ENCODE measurements around the gene EIF3L.

EIF3L gene

GRCh38 chr22:37923927-37924326, 74.7 kb downstream of the EIF3L start:
- H3K27ac ChIP-seq = peak overlapping the region; percentile 90
- H3K4me1 ChIP-seq = peaks cover 96% of the 10 kb centered on the region
- 0 out of 2 replicates have a peak overlapping the region, but pooled peaks have one; percentile 71 for H3K4me3 ChIP-seq
- H3K9ac ChIP-seq = peak overlapping the region; percentile 80
- H4K20me1 ChIP-seq = peaks cover 20% of the 10 kb centered on the region; the same call in 1 of the 2 replicates
- peaks cover 31% of the 10 kb centered on the region for H3K36me3 ChIP-seq
- peak overlapping the region; percentile 99 for H3K4me2 ChIP-seq
- no peaks in the 10 kb centered on the region for H3K9me3 ChIP-seq
- TF ChIP-seq Cebpa-rat (IDR thresholded peaks at IDR 0.05) = no peak
- no peaks in the 10 kb centered on the region for H3K27me3 ChIP-seq

GRCh38 chr22:37924386-37925065, 75.3 kb downstream of the EIF3L start:
- peak overlapping the region; percentile 80 for H3K9ac ChIP-seq
- peaks cover 32% of the 10 kb centered on the region for H3K36me3 ChIP-seq
- peak overlapping the region; percentile 99 for H3K4me2 ChIP-seq
- H4K20me1 ChIP-seq = peaks cover 26% of the 10 kb centered on the region
- H3K27me3 ChIP-seq = no peaks in the 10 kb centered on the region
- H3K4me1 ChIP-seq = peaks cover 96% of the 10 kb centered on the region
- no peaks in the 10 kb centered on the region for H3K9me3 ChIP-seq
- TF ChIP-seq Cebpa-rat (IDR thresholded peaks at IDR 0.05) = no peak
- peak overlapping the region; percentile 90 for H3K27ac ChIP-seq
- peak overlapping the region; percentile 71 for H3K4me3 ChIP-seq

- H3K4me1 ChIP-seq = peaks cover 96% of the 10 kb centered on the region
- no peaks in the 10 kb centered on the region for H3K9me3 ChIP-seq
- peak overlapping the region; percentile 71 for H3K4me3 ChIP-seq
- peak overlapping the region; percentile 90 for H3K27ac ChIP-seq
- peaks cover 34% of the 10 kb centered on the region for H4K20me1 ChIP-seq
- H3K4me2 ChIP-seq = peak overlapping the region; percentile 99
- H3K9ac ChIP-seq = peak overlapping the region; percentile 80
- peaks cover 33% of the 10 kb centered on the region for H3K36me3 ChIP-seq
- no peak for TF ChIP-seq Cebpa-rat (IDR thresholded peaks at IDR 0.05)
- H3K27me3 ChIP-seq = no peaks in the 10 kb centered on the region
Measured at GRCh38 chr22:37925330-37925729, 76.1 kb downstream of the EIF3L start.

GRCh38 chr22:37925767-37926166, 76.5 kb downstream of the EIF3L start:
- H3K9ac ChIP-seq = peak overlapping the region; percentile 80
- H3K27me3 ChIP-seq = no peaks in the 10 kb centered on the region
- H3K27ac ChIP-seq = peak overlapping the region; percentile 90
- TF ChIP-seq Cebpa-rat (IDR thresholded peaks at IDR 0.05) = no peak
- no peaks in the 10 kb centered on the region for H3K9me3 ChIP-seq
- H3K4me3 ChIP-seq = peak overlapping the region; percentile 71
- peaks cover 39% of the 10 kb centered on the region for H4K20me1 ChIP-seq
- peaks cover 32% of the 10 kb centered on the region for H3K36me3 ChIP-seq
- H3K4me1 ChIP-seq = peaks cover 96% of the 10 kb centered on the region
- peak overlapping the region; percentile 99 for H3K4me2 ChIP-seq

GRCh38 chr22:37926358-37926757, 77.1 kb downstream of the EIF3L start:
- Histone ChIP-seq H3K4me2 (peak overlapping the region; percentile 99), H3K36me3 (peaks cover 27% of the 10 kb centered on the region), H3K9ac (peak overlapping the region; percentile 80), H3K9me3 (no peaks in the 10 kb centered on the region), H3K27ac (peak overlapping the region; percentile 90), H3K4me3 (peak overlapping the region; percentile 71), H3K4me1 (peaks cover 96% of the 10 kb centered on the region), H4K20me1 (peaks cover 44% of the 10 kb centered on the region), H3K27me3 (no peaks in the 10 kb centered on the region)
- no peak for TF ChIP-seq Cebpa-rat (IDR thresholded peaks at IDR 0.05)

- TF ChIP-seq Cebpa-rat (IDR thresholded peaks at IDR 0.05) = no peak
- peak overlapping the region; percentile 90 for H3K27ac ChIP-seq
- H3K9ac ChIP-seq = peak overlapping the region; percentile 80
- H3K4me2 ChIP-seq = peak overlapping the region; percentile 99
- H3K27me3 ChIP-seq = no peaks in the 10 kb centered on the region
- peaks cover 22% of the 10 kb centered on the region for H3K36me3 ChIP-seq
- H3K9me3 ChIP-seq = no peaks in the 10 kb centered on the region
- peaks cover 96% of the 10 kb centered on the region for H3K4me1 ChIP-seq
- peak overlapping the region; percentile 71 for H3K4me3 ChIP-seq
- peaks cover 51% of the 10 kb centered on the region for H4K20me1 ChIP-seq
Measured at GRCh38 chr22:37926771-37927636, 77.8 kb downstream of the EIF3L start.

GRCh38 chr22:37927637-37927936, 78.4 kb downstream of the EIF3L start:
- Histone ChIP-seq H3K4me1 (peaks cover 100% of the 10 kb centered on the region), H3K27me3 (no peaks in the 10 kb centered on the region), H3K4me3 (peak overlapping the region; percentile 71), H3K4me2 (peak overlapping the region; percentile 99), H4K20me1 (peaks cover 56% of the 10 kb centered on the region), H3K9me3 (no peaks in the 10 kb centered on the region), H3K9ac (0 out of 2 replicates have a peak overlapping the region, but pooled peaks have one; percentile 29), H3K36me3 (peaks cover 27% of the 10 kb centered on the region), H3K27ac (peak overlapping the region; percentile 90)
- no peak for TF ChIP-seq Cebpa-rat (IDR thresholded peaks at IDR 0.05)

GRCh38 chr22:37929390-37929789, 80.2 kb downstream of the EIF3L start:
- Histone ChIP-seq H3K9ac (peak overlapping the region; percentile 68), H3K27ac (peak overlapping the region; percentile 84), H3K4me3 (0 out of 2 replicates have a peak overlapping the region, but pooled peaks have one; percentile 11), H3K4me1 (peaks cover 100% of the 10 kb centered on the region), H3K9me3 (no peaks in the 10 kb centered on the region), H3K4me2 (peak overlapping the region; percentile 99), H3K36me3 (peaks cover 39% of the 10 kb centered on the region), H4K20me1 (peaks cover 68% of the 10 kb centered on the region), H3K27me3 (no peaks in the 10 kb centered on the region)
- no peak for TF ChIP-seq Cebpa-rat (IDR thresholded peaks at IDR 0.05)

- Histone ChIP-seq H3K9me3 (no peaks in the 10 kb centered on the region), H3K4me3 (peak overlapping the region; percentile 47; the same call in 1 of the 2 replicates), H3K4me2 (peak overlapping the region; percentile 99), H3K9ac (peak overlapping the region; percentile 68), H3K36me3 (peaks cover 43% of the 10 kb centered on the region), H3K27ac (peak overlapping the region; percentile 84), H4K20me1 (peaks cover 68% of the 10 kb centered on the region), H3K27me3 (no peaks in the 10 kb centered on the region), H3K4me1 (peaks cover 98% of the 10 kb centered on the region)
- no peak for TF ChIP-seq Cebpa-rat (IDR thresholded peaks at IDR 0.05)
Measured at GRCh38 chr22:37930270-37930951, 81.2 kb downstream of the EIF3L start.
